ENCODE measurements around the gene ZNF692.
"Not testable (repeated sequence)": the region's sequence is repeated elsewhere in the genome, so short reads cannot be mapped to it uniquely, and the experiment has no call there.

ZNF692 gene

DNA sequence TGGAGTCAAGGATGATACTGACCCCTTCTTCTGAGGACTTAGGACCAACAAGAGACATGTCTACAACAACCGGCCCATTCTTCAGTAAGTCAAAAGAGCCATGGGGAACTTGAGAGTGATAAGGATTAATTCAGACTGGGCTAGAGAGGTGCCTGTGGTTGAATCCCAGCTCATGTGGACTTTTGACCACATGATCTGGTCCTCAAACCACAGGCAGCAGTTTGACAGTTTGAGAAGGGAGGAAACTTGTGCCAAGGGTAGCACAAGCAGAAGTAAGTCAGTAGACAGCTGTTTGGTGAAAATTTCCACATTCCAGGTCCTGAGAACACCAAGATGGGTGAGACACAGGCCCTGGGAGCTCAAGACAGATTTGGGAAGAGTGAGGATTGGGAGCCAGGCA, 53.0 kb downstream of the ZNF692 start:
- no peak for DNase-seq

- no peak for DNase-seq
Observed at GRCh38 chr1:248804771-248805681, 53.9 kb downstream of the ZNF692 start.

DNA sequence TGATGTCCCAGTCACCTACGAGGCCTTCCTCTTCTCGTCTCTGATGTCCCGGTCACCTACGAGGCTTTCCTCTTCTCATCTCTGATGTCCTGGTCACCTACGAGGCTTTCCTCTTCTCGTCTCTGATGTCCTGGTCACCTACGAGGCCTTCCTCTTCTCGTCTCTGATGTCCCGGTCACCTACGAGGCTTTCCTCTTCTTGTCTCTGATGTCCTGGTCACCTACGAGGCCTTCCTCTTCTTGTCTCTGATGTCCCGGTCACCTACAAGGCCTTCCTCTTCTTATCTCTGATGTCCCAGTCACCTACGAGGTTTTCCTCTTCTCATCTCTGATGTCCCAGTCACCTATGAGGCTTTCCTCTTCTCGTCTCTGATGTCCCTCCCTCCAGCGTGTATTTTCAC, 55.4 kb downstream of the ZNF692 start:
- DNase-seq = not testable (repeated sequence)

DNA sequence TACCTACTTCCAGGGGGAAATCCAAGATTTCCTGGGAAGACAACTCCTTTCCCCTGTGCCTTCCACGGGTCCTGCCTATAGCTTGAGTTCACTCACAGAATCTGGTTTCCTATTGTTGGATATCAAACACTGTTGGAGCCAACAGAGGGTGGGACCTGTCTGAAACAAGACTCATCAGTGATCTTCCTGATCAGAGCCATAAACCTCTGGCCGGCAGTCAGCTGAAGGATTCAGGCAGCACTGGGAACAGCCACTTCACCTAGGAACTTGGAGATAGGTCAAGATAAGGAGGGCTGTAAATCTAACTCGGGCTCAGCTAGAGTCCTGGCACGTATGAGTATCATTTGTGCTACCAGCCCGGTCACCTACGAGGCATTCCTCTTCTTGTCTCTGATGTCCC, 56.4 kb downstream of the ZNF692 start:
- DNase-seq = no peak

- DNase-seq = no peak
Observed at GRCh38 chr1:248800459-248800858, 58.4 kb downstream of the ZNF692 start.
